Stimulated activated CD8-positive, alpha-beta memory T cell treated with anti-CD3 and anti-CD28 coated beads, Interleukin-15, amount 100 ng/mL, for 48 hours (primary cell): Measurements from ENCODE around the gene GJA4.
"Not testable (repeated sequence)": the region's sequence is repeated elsewhere in the genome, so short reads cannot be mapped to it uniquely, and the experiment has no call there.

Source experiments
- DNase-seq, 2 donors: peaks; one replicate each; pipeline ENCODE4 v3.0.0-alpha.2; 2020; ENCODE audit warnings: low read depth in 2 of 2

The GJA4 gene

DNA sequence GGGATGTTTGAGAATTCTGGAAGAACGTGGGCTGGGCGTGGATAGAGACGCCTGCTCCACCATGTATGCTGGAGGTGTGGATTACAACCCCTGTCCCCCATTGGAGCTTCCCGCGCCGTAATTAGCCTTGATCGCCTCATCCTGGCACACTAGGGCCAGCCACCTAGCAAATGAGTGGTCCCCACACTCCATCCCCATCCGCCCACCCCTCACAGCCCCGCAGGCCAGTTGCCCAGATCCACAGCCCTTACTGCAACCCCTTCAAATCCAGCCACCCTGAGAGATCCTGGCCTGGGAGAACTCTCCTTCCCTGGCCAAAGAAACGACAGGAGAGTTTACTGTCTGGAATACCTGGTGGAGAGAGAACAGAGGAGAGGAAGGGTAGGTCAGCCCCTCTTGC, 375 bp upstream of the GJA4 start:
- DNase-seq: no peak

GRCh38 chr1:34794001-34794789, 1.4 kb downstream of the GJA4 start:
- no peak for DNase-seq

DNA sequence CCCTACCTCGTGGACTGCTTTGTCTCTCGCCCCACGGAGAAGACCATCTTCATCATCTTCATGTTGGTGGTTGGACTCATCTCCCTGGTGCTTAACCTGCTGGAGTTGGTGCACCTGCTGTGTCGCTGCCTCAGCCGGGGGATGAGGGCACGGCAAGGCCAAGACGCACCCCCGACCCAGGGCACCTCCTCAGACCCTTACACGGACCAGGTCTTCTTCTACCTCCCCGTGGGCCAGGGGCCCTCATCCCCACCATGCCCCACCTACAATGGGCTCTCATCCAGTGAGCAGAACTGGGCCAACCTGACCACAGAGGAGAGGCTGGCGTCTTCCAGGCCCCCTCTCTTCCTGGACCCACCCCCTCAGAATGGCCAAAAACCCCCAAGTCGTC, 2.0 kb downstream of the GJA4 start:
- DNase-seq: no peak

DNA sequence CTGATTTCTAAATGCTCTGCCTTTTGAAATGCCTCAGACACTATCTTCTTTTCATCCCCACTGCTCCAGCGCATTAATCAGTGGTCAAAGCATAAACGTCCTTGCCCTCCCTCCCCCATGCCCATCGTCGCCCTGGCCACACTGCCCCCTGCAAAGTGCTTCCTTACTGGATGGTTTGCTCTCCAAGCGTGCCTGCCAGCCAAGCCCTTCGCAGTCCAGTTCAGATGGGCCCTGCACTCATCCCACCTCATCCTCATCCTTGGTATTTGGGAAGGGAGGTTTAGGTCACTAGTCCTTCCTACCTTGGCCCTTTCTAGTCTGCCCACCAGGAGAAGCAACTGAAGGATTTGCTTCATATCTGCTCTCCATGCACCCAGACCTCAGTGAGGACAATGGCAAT, 3.1 kb downstream of the GJA4 start:
- no peak for DNase-seq

GRCh38 chr1:34796990-34797389, 4.2 kb downstream of the GJA4 start:
- DNase-seq: no peak

DNA sequence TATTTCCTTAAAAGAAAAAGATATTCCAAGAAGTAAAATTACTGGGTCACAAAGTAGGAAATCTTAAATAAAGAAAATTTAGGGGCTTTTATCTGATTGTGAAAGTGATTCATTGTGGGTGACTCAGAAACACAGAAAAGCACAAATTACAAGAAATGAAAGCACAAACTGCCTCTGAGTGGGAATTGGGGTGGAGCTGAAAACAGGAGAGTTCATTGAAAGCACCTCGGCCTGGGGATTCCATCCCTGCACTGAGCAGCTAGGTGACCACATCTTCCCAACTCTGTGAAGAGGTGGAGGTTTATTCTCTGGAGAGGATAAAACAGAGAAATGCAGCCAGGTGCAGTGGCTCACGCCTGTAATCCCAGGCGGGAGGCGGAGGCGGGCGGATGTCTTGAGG, 7.4 kb downstream of the GJA4 start:
- DNase-seq: no peak

- no peak for DNase-seq
These were observed 11.0 kb downstream of the GJA4 start for GRCh38 chr1:34803770-34804169.

DNA sequence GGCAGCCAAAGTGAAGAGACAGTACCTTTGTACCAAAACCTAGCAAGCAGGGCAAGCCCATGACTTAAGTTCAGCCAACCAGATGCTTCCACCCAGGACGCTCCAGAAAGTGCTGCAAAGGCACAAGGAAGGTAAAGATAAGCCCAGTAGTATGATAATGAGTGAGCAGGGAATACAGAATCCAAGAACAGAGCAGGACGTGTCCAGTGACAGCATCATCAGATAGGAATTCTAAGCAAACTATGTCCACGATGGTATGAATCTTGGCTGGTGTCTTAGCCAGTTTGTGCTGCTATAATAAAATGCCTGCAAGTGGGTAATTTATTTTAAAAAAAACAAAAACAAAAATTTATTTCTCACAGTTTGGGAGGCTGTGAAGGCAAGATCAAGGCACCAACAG, 13.6 kb downstream of the GJA4 start:
- DNase-seq: no peak

DNA sequence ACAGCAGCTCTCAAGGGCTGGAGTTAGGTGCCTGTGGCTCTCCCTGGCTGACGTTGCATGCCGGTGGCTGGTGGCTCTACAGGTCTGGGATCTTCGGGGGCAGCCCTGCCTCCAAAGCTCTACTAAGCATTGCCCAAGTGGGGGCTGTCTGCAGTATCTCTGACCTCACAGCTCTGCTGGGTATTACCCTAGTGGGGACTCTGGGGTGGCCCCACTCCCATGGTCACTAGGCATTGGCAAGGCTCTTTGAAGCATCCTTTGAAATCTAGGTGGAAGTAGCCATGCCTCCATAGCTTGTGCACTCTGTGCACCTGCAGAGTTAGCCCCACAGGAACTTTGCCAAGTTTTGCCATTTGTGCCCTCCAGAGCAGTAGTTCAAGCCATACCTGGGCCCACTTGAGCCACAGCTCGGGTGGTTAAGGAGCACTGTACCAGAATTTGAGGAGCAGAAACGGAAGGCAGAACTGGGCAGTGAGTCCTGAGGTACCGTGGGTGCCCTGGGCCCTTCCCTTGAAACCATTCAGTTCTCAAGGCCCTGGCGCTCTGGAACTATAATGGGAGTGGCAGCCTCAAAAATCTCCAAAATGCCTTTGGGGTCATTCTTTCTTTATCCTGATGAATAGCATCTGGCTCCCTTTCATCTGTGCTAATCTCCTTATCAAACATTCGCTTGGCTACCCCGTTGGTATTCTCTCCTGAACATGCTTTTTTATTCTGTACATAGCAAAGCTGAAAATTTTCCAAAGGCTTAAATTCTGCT, 15.4 kb downstream of the GJA4 start:
- DNase-seq: no peak

GRCh38 chr1:34810781-34811180, 18.0 kb downstream of the GJA4 start:
- DNase-seq: not testable (repeated sequence)

DNA sequence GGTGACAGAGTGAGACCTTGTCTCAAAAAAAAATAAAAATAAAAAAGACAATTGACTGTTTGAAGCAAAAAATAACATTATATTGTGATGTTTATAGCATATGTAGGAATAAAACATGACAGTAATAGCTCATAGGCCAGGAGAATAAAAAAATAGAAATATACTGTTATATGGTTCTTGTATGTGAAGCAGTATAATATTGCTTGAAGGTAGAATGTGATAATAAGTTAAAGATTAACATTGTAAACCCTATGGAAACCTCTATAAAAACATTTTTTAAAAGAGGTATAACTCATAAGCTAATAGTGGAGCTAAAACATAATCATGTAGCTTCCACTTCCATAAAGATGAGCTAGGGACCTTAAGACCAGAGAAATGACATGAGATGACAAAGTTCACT, 23.5 kb downstream of the GJA4 start:
- DNase-seq: no peak

- no peak for DNase-seq
These were observed 24.0 kb downstream of the GJA4 start for GRCh38 chr1:34816778-34817177.

GRCh38 chr1:34818862-34819261, 26.1 kb downstream of the GJA4 start:
- not testable (repeated sequence) for DNase-seq

DNA sequence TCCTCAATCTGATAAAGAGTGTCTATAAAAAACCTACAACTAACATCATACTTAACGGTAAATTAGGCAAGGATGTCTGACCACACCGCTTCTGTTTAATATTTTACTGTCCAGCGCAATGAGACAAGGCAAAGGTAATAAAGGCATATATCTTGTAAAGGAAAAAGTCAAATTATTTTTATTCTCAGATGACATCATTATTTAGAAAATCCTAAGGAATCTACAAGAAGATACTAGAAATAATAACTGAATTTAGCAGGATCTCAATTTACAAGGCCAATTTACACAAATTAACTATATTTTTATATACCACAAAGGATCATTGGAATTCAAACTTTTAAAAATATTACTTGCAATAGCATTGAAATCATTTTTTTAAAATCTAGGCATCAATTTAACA, 29.4 kb downstream of the GJA4 start:
- DNase-seq: no peak

GRCh38 chr1:34824817-34825454, 32.1 kb downstream of the GJA4 start:
- no peak for DNase-seq

DNA sequence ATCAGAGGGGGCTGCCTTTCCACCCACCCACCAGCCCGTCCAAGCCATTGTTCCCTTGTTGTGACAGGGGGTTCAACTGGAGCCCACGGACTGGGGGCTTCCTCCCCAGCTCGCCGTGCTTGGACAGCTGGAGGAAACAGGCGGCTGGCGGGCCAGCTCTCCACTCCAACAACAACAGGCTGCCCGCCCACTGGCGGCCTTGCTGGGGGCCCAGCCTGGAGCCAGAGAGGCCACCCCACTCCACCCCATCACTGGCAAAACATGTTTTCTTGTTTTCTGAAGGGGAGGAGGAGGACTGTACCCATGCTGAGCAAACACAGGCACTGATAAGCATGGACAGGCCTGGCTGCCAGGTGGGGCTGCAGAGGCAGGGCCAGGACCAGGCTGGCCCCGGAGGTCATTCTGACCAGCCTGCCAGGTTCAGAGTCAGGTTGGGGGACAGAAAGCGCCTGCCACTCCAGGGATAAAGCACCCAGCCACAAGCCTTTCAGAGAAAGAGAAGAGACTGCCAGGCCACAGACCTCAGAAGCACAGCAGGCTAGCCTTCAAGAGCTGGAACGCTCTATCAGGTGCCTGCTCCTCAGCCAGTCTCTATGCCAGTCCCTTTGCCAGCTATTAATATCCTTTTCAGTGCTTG, 32.8 kb downstream of the GJA4 start:
- no peak for DNase-seq

GRCh38 chr1:34827341-34827941, 34.6 kb downstream of the GJA4 start:
- no peak for DNase-seq

DNA sequence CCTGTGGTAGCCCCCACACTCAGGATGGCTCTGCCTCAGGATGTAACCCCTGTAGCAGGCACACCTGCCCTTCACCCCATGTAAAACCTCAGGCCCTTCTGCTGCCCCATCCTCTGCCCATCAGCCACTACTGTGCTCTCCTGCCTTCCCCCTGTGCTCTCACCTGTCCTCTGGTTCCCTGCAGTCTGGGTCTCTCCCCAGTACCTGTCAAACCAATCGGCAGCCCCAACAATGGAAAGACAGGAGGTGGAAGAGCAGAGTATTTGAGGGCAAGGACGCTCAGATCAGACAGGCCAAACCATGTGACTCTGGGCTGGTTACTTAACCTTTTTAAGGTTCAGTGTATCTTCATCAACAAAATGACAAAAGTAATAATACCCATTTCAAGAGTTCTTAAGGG, 35.8 kb downstream of the GJA4 start:
- no peak for DNase-seq

DNA sequence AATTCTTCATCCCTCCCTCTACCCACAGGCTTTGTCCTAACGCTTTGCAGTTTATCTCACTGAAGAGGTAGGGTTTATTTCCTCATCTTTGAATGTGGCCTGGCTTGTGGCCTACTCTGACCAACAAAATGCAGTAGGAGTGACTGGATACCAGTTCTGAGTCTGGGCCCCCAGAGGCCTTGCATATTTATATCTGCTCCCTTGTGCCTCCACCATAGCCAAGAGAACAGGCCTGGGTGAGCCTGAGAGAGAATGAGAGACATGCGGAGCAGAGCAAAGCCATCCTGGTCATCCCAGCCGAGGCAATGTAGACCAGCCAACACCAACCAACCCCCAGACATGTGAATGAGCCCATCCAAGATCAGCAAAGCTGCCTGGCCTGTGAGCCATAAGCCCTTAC, 36.5 kb downstream of the GJA4 start:
- no peak for DNase-seq

DNA sequence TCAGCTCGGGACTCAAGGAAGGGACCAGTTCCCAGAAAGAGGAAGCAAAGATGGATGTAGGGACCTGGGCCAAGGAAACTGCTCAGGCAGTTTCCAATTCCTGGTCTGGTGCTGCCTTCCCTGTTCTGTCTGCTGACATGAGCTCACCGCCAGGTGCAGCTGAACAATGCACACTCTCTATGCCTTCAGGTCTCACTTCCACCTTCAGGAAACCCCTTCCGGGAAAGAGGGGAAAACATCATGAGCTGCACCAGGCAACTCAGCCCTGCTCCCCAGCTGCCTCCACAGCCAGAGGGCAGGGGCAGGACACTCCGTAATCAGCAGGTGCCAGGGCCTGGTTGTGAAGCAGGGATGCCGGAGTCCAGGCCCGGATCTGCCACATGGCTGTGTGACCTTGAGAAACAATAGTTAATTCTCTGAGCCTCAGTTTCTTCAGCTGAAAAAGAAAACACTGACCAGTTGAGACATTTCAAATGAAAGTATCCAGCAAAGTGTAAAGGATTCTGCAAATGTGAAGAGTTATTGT, 39.0 kb downstream of the GJA4 start:
- no peak for DNase-seq

DNA sequence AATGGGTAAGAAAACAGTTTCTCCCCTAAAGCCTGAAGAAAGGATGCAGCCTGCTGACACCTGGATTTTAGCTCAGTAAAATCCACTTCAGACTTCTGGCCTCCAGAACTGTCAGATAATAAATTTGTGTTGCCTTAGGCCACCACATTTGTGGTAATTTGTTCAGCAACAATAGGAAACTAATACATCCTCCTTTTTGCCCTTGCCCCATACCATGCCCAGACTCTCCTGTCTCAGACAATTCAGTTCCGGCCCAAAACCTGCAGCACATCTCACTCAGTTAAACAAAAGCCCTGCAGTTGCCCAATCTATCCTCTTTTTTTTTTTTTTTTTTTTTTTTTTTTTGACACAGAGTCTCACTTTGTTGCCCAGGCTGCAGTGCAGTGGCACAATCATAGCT, 40.9 kb downstream of the GJA4 start:
- no peak for DNase-seq
